HG02973 (cell line): Measurements from ENCODE around the gene MOCS2.

Experiments used
- ATAC-seq: cut with Tn5 transposase; IDR thresholded peaks from one replicate; pipeline ENCODE4 v1.9.1; 2021; ENCODE audit warnings: moderate library complexity; ENCODE audit not compliant: unreplicated experiment

The MOCS2 gene

DNA sequence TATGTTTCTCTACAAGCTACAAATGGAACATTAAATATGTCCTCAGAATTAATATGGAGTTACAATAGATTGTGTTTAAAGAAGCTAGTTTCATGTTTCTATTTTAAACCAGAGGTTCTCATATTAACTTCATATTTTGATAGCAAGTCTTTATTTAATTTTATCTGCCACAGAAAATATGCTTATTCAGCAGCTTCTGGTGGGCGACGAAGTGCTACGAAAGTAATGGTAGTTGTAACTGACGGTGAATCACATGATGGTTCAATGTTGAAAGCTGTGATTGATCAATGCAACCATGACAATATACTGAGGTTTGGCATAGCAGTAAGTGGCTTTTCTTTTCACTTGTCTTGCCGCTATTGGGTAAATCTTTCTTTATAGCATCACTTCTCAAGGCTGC lies 54.2 kb downstream of the MOCS2 start:
- no peak for ATAC-seq

GRCh38 chr5:53053364-53053763 lies 56.2 kb downstream of the MOCS2 start:
- no peak for ATAC-seq

GRCh38 chr5:53052499-53052898 lies 57.1 kb downstream of the MOCS2 start:
- ATAC-seq = no peak

- ATAC-seq = no peak
Observed at GRCh38 chr5:53048248-53048647, 61.3 kb downstream of the MOCS2 start.
